Peyer's patch (tissue), 4 donors: ENCODE results near the gene ADAMTS14.

ENCODE experiments used
- CTCF ChIP-seq, 6 experiments: fragments of 450-650 bp in 4 of 6; fragments of 200-600 bp in 2 of 6; sonication (generic) in 1 of 6; IDR thresholded peaks; one replicate each; pipeline ENCODE4 v1.5.1; 2017 to 2019; ENCODE audit warnings: antibody characterized with exemption in 6 of 6, mild to moderate bottlenecking in 3 of 6, moderate library complexity in 1 of 6
- POLR2A ChIP-seq, 2 donors: fragments of 450-650 bp; IDR thresholded peaks; one replicate each; pipeline ENCODE4 v1.5.1; 2017; ENCODE audit warnings: antibody characterized with exemption in 2 of 2, mild to moderate bottlenecking in 2 of 2, moderate library complexity in 2 of 2

- TF ChIP-seq CTCF (IDR thresholded peaks at IDR 0.05) (no peak), POLR2A (IDR thresholded peaks at IDR 0.05) (no peak)
Measured at GRCh38 chr10:70629338-70629737, 43.0 kb upstream of the ADAMTS14 start.
